WTC11 (cell line): ENCODE measurements around the gene ZNF605. TPM values are rescaled to one million over a fixed set of nuclear protein-coding genes. Genes with fewer than 3 reads are reported as not detected.
A peak's percentile ranks its signal among the peaks of the same experiment; 100 is the strongest.

Source experiments
- ATAC-seq: fragments of 200-7000 bp; cut with Tn5 transposase; 2 replicates; pipeline ENCODE4 v1.10.0; 2021; ENCODE audit warnings: mild to moderate bottlenecking, moderate library complexity
- CTCF ChIA-PET: fragments of 300-600 bp; sonication (Branson Sonifier 250); formaldehyde crosslinking; loops from one replicate; lab custom pipeline; 2021; ENCODE audit warnings: antibody characterized with exemption; lab: Charles Lee
- POLR2A ChIA-PET: fragments of 350-600 bp; sonication (Branson Sonifier 250); formaldehyde crosslinking; loops from one replicate; lab custom pipeline; 2021; ENCODE audit warnings: antibody characterized with exemption; lab: Charles Lee
- DNase-seq: peaks from one replicate; pipeline ENCODE4 v3.0.0; 2021; ENCODE audit warnings: low spot score
- H3K27ac Mint-ChIP-seq: 2 replicates; pipeline ENCODE4 v1.8.0; 2021; ENCODE audit warnings: mixed read lengths
- H3K27me3 Mint-ChIP-seq: 2 replicates; pipeline ENCODE4 v1.8.0; 2021; ENCODE audit warnings: low read depth, mild to moderate bottlenecking, moderate library complexity, mixed read lengths
- H3K36me3 Mint-ChIP-seq: 2 replicates; pipeline ENCODE4 v1.8.0; 2021; ENCODE audit warnings: mixed read lengths
- H3K4me1 Mint-ChIP-seq: 2 replicates; pipeline ENCODE4 v1.8.0; 2022; ENCODE audit warnings: mixed read lengths
- H3K4me3 Mint-ChIP-seq: 2 replicates; pipeline ENCODE4 v1.8.0; 2021; ENCODE audit warnings: mild to moderate bottlenecking, moderate library complexity, mixed read lengths
- H3K9me3 Mint-ChIP-seq: 2 replicates; pipeline ENCODE4 v1.8.0; 2021; ENCODE audit warnings: mixed read lengths
- ATF1 ChIP-seq: sonication (generic); formaldehyde crosslinking; IDR thresholded peaks from 2 replicates; pipeline ENCODE4 v1.8.1; 2023; ENCODE audit warnings: mild to moderate bottlenecking, moderate library complexity, missing genetic modification reagents
- ESRRA ChIP-seq: sonication (generic); formaldehyde crosslinking; IDR thresholded peaks from 2 replicates; pipeline ENCODE4 v1.8.1; 2022; ENCODE audit warnings: mild to moderate bottlenecking, missing genetic modification reagents, borderline replicate concordance
- FOXJ3 ChIP-seq: sonication (generic); formaldehyde crosslinking; IDR thresholded peaks from 2 replicates; pipeline ENCODE4 v1.9.0; 2021; ENCODE audit warnings: missing genetic modification reagents, mild to moderate bottlenecking, borderline replicate concordance
- FOXK1 ChIP-seq: sonication (generic); formaldehyde crosslinking; IDR thresholded peaks from 2 replicates; pipeline ENCODE4 v1.8.0; 2022; ENCODE audit warnings: mild to moderate bottlenecking, moderate library complexity, missing genetic modification reagents
- FOXP1 ChIP-seq: sonication (generic); formaldehyde crosslinking; IDR thresholded peaks from 2 replicates; pipeline ENCODE4 v1.8.0; 2022; ENCODE audit warnings: missing genetic modification reagents, mild to moderate bottlenecking, moderate library complexity, borderline replicate concordance
- GRHL2 ChIP-seq: fragments of 250-450 bp; sonication (Bioruptor Pico); IDR thresholded peaks from 2 replicates; pipeline ENCODE4 v1.8.0; 2022; ENCODE audit warnings: mild to moderate bottlenecking, moderate library complexity; ENCODE audit not compliant: insufficient replicate concordance, severe bottlenecking
- GTF2I ChIP-seq: fragments of 250-450 bp; sonication (Bioruptor Pico); conservative IDR thresholded peaks from 2 replicates; pipeline ENCODE4 v1.4.0; 2021; ENCODE audit warnings: mild to moderate bottlenecking
- NFYB ChIP-seq: sonication (generic); formaldehyde crosslinking; conservative IDR thresholded peaks from 2 replicates; pipeline ENCODE4 v1.8.0; 2022; ENCODE audit warnings: low read depth, missing genetic modification reagents
- NR1H2 ChIP-seq: sonication (generic); formaldehyde crosslinking; IDR thresholded peaks from 2 replicates; pipeline ENCODE4 v1.9.0; 2021; ENCODE audit warnings: mild to moderate bottlenecking, moderate library complexity, missing genetic modification reagents
- NR2C2 ChIP-seq: sonication (generic); formaldehyde crosslinking; IDR thresholded peaks from 2 replicates; pipeline ENCODE4 v1.8.0; 2022; ENCODE audit warnings: mild to moderate bottlenecking, missing genetic modification reagents
- STAT6 ChIP-seq: sonication (generic); formaldehyde crosslinking; conservative IDR thresholded peaks from 2 replicates; pipeline ENCODE4 v1.8.1; 2023; ENCODE audit warnings: mild to moderate bottlenecking, low read depth, missing genetic modification reagents, moderate library complexity
- USF2 ChIP-seq: sonication (generic); formaldehyde crosslinking; IDR thresholded peaks from 2 replicates; pipeline ENCODE4 v1.8.1; 2023; ENCODE audit warnings: mild to moderate bottlenecking, missing genetic modification reagents, moderate library complexity
- ZNF396 ChIP-seq: fragments of 250-450 bp; sonication (Bioruptor Pico); IDR thresholded peaks from 2 replicates; pipeline ENCODE4 v1.8.0; 2021; ENCODE audit warnings: mild to moderate bottlenecking, moderate library complexity, borderline replicate concordance
- total RNA-seq: library from RNA; stranded (reverse); gene quantifications from 3 replicates; pipeline ENCODE4 v1.2.3, GENCODE V29; 2021
- TF ChIP-seq, protein P1 (sequence below): fragments of 250-450 bp; sonication (Bioruptor Pico); IDR thresholded peaks from 2 replicates; pipeline ENCODE4 v1.9.0; 2021; ENCODE audit warnings: mild to moderate bottlenecking, borderline replicate concordance
- TF ChIP-seq, protein P2 (sequence below): sonication (generic); formaldehyde crosslinking; IDR thresholded peaks from 2 replicates; pipeline ENCODE4 v1.8.0; 2022; ENCODE audit warnings: missing genetic modification reagents
- TF ChIP-seq, protein P3 (sequence below): sonication (generic); formaldehyde crosslinking; IDR thresholded peaks from 2 replicates; pipeline ENCODE4 v1.8.0; 2022; ENCODE audit warnings: mild to moderate bottlenecking, missing genetic modification reagents
- TF ChIP-seq, protein P4 (sequence below): fragments of 250-450 bp; sonication (Bioruptor Pico); IDR thresholded peaks from 2 replicates; pipeline ENCODE4 v1.9.0; 2021; ENCODE audit warnings: mild to moderate bottlenecking

Gene ZNF605
- total RNA-seq, 1 experiment from 2014 or later, result 21.1 TPM

GRCh38 chr12:132956011-132956788, at the start of gene ZNF605 (continued):
- TF ChIP-seq STAT6, result no peak
- 0 out of 2 replicates have a peak, but pooled peaks have one; percentile 57 for TF ChIP-seq GTF2I (CRISPR knock-in tag)
- no peak for TF ChIP-seq NR1H2 (CRISPR knock-in tag)
- peak; percentile 32 for TF ChIP-seq NFYB (CRISPR knock-in tag)
- TF ChIP-seq ZNF396, result no peak
- peak; percentile 45; the same call in 1 of the 2 replicates for TF ChIP-seq FOXP1 (CRISPR knock-in tag)

GRCh38 chr12:132998741-132999140, 42.6 kb upstream of the ZNF605 start:
- CTCF ChIA-PET, result no interaction called here
- no peak for DNase-seq
- H3K9me3 Mint-ChIP-seq, result peaks cover 81% of the 10 kb centered on the region
- TF ChIP-seq, protein P1, sequence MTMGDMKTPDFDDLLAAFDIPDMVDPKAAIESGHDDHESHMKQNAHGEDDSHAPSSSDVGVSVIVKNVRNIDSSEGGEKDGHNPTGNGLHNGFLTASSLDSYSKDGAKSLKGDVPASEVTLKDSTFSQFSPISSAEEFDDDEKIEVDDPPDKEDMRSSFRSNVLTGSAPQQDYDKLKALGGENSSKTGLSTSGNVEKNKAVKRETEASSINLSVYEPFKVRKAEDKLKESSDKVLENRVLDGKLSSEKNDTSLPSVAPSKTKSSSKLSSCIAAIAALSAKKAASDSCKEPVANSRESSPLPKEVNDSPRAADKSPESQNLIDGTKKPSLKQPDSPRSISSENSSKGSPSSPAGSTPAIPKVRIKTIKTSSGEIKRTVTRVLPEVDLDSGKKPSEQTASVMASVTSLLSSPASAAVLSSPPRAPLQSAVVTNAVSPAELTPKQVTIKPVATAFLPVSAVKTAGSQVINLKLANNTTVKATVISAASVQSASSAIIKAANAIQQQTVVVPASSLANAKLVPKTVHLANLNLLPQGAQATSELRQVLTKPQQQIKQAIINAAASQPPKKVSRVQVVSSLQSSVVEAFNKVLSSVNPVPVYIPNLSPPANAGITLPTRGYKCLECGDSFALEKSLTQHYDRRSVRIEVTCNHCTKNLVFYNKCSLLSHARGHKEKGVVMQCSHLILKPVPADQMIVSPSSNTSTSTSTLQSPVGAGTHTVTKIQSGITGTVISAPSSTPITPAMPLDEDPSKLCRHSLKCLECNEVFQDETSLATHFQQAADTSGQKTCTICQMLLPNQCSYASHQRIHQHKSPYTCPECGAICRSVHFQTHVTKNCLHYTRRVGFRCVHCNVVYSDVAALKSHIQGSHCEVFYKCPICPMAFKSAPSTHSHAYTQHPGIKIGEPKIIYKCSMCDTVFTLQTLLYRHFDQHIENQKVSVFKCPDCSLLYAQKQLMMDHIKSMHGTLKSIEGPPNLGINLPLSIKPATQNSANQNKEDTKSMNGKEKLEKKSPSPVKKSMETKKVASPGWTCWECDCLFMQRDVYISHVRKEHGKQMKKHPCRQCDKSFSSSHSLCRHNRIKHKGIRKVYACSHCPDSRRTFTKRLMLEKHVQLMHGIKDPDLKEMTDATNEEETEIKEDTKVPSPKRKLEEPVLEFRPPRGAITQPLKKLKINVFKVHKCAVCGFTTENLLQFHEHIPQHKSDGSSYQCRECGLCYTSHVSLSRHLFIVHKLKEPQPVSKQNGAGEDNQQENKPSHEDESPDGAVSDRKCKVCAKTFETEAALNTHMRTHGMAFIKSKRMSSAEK, result no peak
- TF ChIP-seq, all 79 proteins: peak for 0
- Mint-ChIP-seq H3K4me1 (no peaks in the 10 kb centered on the region), H3K27ac (no peak overlapping the region), H3K36me3 (peaks cover 81% of the 10 kb centered on the region), H3K27me3 (peaks cover 3% of the 10 kb centered on the region; the same call in 1 of the 2 replicates), H3K4me3 (no peak overlapping the region)
- POLR2A ChIA-PET, result interaction anchor here (0.5 kb wide), 1 partner anchor 29 kb away, joined by 6 read pairs; no protein-coding TSS in a partner anchor
- no peak for ATAC-seq

GRCh38 chr12:132986885-132987225, 30.7 kb upstream of the ZNF605 start:
- H3K36me3 Mint-ChIP-seq, result peaks cover 44% of the 10 kb centered on the region
- no peaks in the 10 kb centered on the region; the same call in 1 of the 2 replicates for H3K27me3 Mint-ChIP-seq
- DNase-seq (no peak), ATAC-seq (no peak)
- peak overlapping the region; percentile 90 for H3K4me3 Mint-ChIP-seq
- ChIA-PET CTCF (interaction anchor here (0.8 to 2.3 kb wide), 2 partner anchors 14 to 194 kb away, joined by 3 to 18 read pairs; partner anchors contain the start of gene ZNF268), POLR2A (interaction anchor here (0.5 to 2.1 kb wide), 3 partner anchors 51 to 93 kb away, joined by 4 to 8 read pairs (median 4); partner anchors contain the start of gene ZNF84)
- H3K9me3 Mint-ChIP-seq, result peaks cover 56% of the 10 kb centered on the region
- no peak overlapping the region; the same call in 1 of the 2 replicates for H3K27ac Mint-ChIP-seq
- peaks cover 13% of the 10 kb centered on the region for H3K4me1 Mint-ChIP-seq
- TF ChIP-seq, protein P2, sequence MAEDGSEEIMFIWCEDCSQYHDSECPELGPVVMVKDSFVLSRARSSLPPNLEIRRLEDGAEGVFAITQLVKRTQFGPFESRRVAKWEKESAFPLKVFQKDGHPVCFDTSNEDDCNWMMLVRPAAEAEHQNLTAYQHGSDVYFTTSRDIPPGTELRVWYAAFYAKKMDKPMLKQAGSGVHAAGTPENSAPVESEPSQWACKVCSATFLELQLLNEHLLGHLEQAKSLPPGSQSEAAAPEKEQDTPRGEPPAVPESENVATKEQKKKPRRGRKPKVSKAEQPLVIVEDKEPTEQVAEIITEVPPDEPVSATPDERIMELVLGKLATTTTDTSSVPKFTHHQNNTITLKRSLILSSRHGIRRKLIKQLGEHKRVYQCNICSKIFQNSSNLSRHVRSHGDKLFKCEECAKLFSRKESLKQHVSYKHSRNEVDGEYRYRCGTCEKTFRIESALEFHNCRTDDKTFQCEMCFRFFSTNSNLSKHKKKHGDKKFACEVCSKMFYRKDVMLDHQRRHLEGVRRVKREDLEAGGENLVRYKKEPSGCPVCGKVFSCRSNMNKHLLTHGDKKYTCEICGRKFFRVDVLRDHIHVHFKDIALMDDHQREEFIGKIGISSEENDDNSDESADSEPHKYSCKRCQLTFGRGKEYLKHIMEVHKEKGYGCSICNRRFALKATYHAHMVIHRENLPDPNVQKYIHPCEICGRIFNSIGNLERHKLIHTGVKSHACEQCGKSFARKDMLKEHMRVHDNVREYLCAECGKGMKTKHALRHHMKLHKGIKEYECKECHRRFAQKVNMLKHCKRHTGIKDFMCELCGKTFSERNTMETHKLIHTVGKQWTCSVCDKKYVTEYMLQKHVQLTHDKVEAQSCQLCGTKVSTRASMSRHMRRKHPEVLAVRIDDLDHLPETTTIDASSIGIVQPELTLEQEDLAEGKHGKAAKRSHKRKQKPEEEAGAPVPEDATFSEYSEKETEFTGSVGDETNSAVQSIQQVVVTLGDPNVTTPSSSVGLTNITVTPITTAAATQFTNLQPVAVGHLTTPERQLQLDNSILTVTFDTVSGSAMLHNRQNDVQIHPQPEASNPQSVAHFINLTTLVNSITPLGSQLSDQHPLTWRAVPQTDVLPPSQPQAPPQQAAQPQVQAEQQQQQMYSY (CRISPR knock-in tag), result no peak
- TF ChIP-seq ATF1 (CRISPR knock-in tag) (no peak), NR2C2 (CRISPR knock-in tag) (no peak), FOXK1 (CRISPR knock-in tag) (no peak), GRHL2 (CRISPR knock-in tag) (no peak), FOXJ3 (CRISPR knock-in tag) (no peak), ESRRA (CRISPR knock-in tag) (no peak), USF2 (CRISPR knock-in tag) (no peak)
- TF ChIP-seq, protein P3, sequence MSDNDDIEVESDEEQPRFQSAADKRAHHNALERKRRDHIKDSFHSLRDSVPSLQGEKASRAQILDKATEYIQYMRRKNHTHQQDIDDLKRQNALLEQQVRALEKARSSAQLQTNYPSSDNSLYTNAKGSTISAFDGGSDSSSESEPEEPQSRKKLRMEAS, result no peak
- TF ChIP-seq, protein P4, sequence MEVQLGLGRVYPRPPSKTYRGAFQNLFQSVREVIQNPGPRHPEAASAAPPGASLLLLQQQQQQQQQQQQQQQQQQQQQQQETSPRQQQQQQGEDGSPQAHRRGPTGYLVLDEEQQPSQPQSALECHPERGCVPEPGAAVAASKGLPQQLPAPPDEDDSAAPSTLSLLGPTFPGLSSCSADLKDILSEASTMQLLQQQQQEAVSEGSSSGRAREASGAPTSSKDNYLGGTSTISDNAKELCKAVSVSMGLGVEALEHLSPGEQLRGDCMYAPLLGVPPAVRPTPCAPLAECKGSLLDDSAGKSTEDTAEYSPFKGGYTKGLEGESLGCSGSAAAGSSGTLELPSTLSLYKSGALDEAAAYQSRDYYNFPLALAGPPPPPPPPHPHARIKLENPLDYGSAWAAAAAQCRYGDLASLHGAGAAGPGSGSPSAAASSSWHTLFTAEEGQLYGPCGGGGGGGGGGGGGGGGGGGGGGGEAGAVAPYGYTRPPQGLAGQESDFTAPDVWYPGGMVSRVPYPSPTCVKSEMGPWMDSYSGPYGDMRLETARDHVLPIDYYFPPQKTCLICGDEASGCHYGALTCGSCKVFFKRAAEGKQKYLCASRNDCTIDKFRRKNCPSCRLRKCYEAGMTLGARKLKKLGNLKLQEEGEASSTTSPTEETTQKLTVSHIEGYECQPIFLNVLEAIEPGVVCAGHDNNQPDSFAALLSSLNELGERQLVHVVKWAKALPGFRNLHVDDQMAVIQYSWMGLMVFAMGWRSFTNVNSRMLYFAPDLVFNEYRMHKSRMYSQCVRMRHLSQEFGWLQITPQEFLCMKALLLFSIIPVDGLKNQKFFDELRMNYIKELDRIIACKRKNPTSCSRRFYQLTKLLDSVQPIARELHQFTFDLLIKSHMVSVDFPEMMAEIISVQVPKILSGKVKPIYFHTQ, result no peak
